Activated CD4-positive, alpha-beta T cell treated with anti-CD3 and anti-CD28 coated beads for 4 hours (primary cell): Measurements from ENCODE around the gene GALNT10.

Experiments
- DNase-seq, 2 donors: peaks; one replicate each; pipeline ENCODE4 v3.0.0-alpha.2; 2020

GALNT10 gene

GRCh38 chr5:154179846-154180710 is 10.5 kb upstream of the GALNT10 start:
- DNase-seq = peak; percentile 35 to 36

- DNase-seq = no peak
Observed at GRCh38 chr5:154181161-154181560, 9.4 kb upstream of the GALNT10 start.

GRCh38 chr5:154189256-154189818 is 1.2 kb upstream of the GALNT10 start:
- no peak for DNase-seq

GRCh38 chr5:154189819-154190594 is 526 bp upstream of the GALNT10 start:
- peak; percentile 74 to 80 for DNase-seq

- DNase-seq = peak; percentile 14 to 16
Observed at GRCh38 chr5:154191467-154192261, 1.1 kb downstream of the GALNT10 start.

GRCh38 chr5:154193283-154193682 is 2.8 kb downstream of the GALNT10 start:
- DNase-seq = no peak

- no peak for DNase-seq
Observed at GRCh38 chr5:154193701-154194121, 3.2 kb downstream of the GALNT10 start.

- DNase-seq = no peak
Observed at GRCh38 chr5:154194345-154195329, 4.1 kb downstream of the GALNT10 start.

- DNase-seq = no peak
Observed at GRCh38 chr5:154196281-154196680, 5.7 kb downstream of the GALNT10 start.

GRCh38 chr5:154196955-154197652 is 6.6 kb downstream of the GALNT10 start:
- no peak for DNase-seq

- DNase-seq = peak; percentile 49 to 57
Observed at GRCh38 chr5:154197801-154198491, 7.4 kb downstream of the GALNT10 start.

GRCh38 chr5:154198611-154199230 is 8.2 kb downstream of the GALNT10 start:
- no peak for DNase-seq

GRCh38 chr5:154199263-154199662 is 8.7 kb downstream of the GALNT10 start:
- DNase-seq = no peak

GRCh38 chr5:154199671-154200220 is 9.2 kb downstream of the GALNT10 start:
- DNase-seq = no peak

- DNase-seq = no peak
Observed at GRCh38 chr5:154200221-154200620, 9.7 kb downstream of the GALNT10 start.

GRCh38 chr5:154201108-154201769 is 10.7 kb downstream of the GALNT10 start:
- DNase-seq = no peak

GRCh38 chr5:154202379-154203260 is 12.1 kb downstream of the GALNT10 start:
- peak; percentile 41 to 52 for DNase-seq
